OCI-LY7 (cell line): ENCODE results near the gene COL15A1. TPM values are rescaled to one million over a fixed set of nuclear protein-coding genes. Genes with fewer than 3 reads are reported as not detected.

Experiments
- BruUV-seq: library from RNA; stranded (reverse); fragments of 400-500 nt; replicated peaks from 2 replicates; lab custom pipeline; 2021; lab: Mats Ljungman, UMichigan
- CTCF ChIA-PET: fragments of 300-600 bp; sonication (Branson Sonifier 250); formaldehyde crosslinking; loops from one replicate; lab custom pipeline; 2022; ENCODE audit warnings: antibody characterized with exemption; ENCODE audit not compliant: unreplicated experiment; lab: Charles Lee
- POLR2A ChIA-PET: fragments of 300-600 bp; sonication (Branson Sonifier 250); formaldehyde crosslinking; loops from one replicate; lab custom pipeline; 2022; ENCODE audit warnings: antibody characterized with exemption; lab: Charles Lee
- DNase-seq: peaks from one replicate; pipeline ENCODE4 v3.0.0-alpha.2; 2015; ENCODE audit warnings: low spot score
- H2AFZ ChIP-seq: fragments of 200-600 bp; sonication (generic), shearing (Covaris generic); 2 replicates; pipeline ENCODE4 v1.6.1; 2014; ENCODE audit warnings: mild to moderate bottlenecking, antibody characterized with exemption, low read length, moderate library complexity
- H3K27ac ChIP-seq: fragments of 200-600 bp; sonication (generic); 2 replicates; pipeline ENCODE4 v1.5.1; 2014; ENCODE audit warnings: mixed run types, low read depth, mild to moderate bottlenecking, moderate library complexity, low read length, inconsistent platforms; ENCODE audit not compliant: poor library complexity, severe bottlenecking
- H3K36me3 ChIP-seq: fragments of 200-600 bp; sonication (generic); 2 replicates; pipeline ENCODE4 v1.6.1; 2014; ENCODE audit warnings: mild to moderate bottlenecking, antibody characterized with exemption, low read length, moderate library complexity, mixed read lengths; ENCODE audit not compliant: insufficient read depth
- H3K4me1 ChIP-seq: fragments of 200-600 bp; sonication (generic); 2 replicates; pipeline ENCODE4 v1.5.1; 2014; ENCODE audit warnings: mild to moderate bottlenecking, low read length; ENCODE audit not compliant: insufficient read depth, poor library complexity, severe bottlenecking
- H3K4me2 ChIP-seq: fragments of 200-600 bp; sonication (generic); 2 replicates; pipeline ENCODE4 v1.6.1; 2014; ENCODE audit warnings: mild to moderate bottlenecking, low read length
- H3K4me3 ChIP-seq: fragments of 200-600 bp; sonication (generic); 2 replicates; pipeline ENCODE4 v1.5.1; 2014; ENCODE audit warnings: mild to moderate bottlenecking, low read depth, low read length; ENCODE audit not compliant: poor library complexity, severe bottlenecking
- H3K79me2 ChIP-seq: fragments of 200-600 bp; sonication (generic); 2 replicates; pipeline ENCODE4 v1.6.1; 2016; ENCODE audit warnings: low read depth, mild to moderate bottlenecking, low read length, moderate library complexity, mixed read lengths; ENCODE audit not compliant: insufficient read depth
- H3K9me2 ChIP-seq: fragments of 200-600 bp; sonication (generic); 2 replicates; pipeline ENCODE4 v1.6.1; 2016; ENCODE audit warnings: mild to moderate bottlenecking, low read length, mixed read lengths; ENCODE audit not compliant: insufficient read depth
- H3K9me3 ChIP-seq: fragments of 200-600 bp; sonication (generic); 2 replicates; pipeline ENCODE4 v1.6.1; 2014; ENCODE audit warnings: mild to moderate bottlenecking, mixed run types, low read length, mixed read lengths
- H4K20me1 ChIP-seq: fragments of 200-600 bp; sonication (generic); 2 replicates; pipeline ENCODE4 v1.6.1; 2014; ENCODE audit warnings: mild to moderate bottlenecking, antibody characterized with exemption, low read length, moderate library complexity, mixed read lengths; ENCODE audit not compliant: insufficient read depth
- EZH2phosphoT487 ChIP-seq: fragments of 200-600 bp; sonication (generic); IDR thresholded peaks from 2 replicates; pipeline ENCODE4 v1.6.1; 2018; ENCODE audit warnings: low read depth, borderline replicate concordance, mild to moderate bottlenecking, mixed run types, antibody characterized with exemption, low read length, moderate library complexity, mixed read lengths
- intact Hi-C: fragments of 100-400 bp; cut with micrococcal nuclease; formaldehyde crosslinking; loops from one replicate; pipeline ENCODE4 v1.10.0; 2022; ENCODE audit not compliant: unreplicated experiment
- total RNA-seq, 2 experiments: library from RNA; depleted of rRNA in 1 of 2; stranded (reverse); fragments of >200 nt in 1 of 2; shearing (Covaris generic) in 1 of 2; gene quantifications; 2 replicates each; pipeline ENCODE4 v1.2.3, GENCODE V29; 2014 to 2022
- TF ChIP-seq, protein P1 (sequence below): fragments of 200-600 bp; sonication (generic); conservative IDR thresholded peaks from 2 replicates; pipeline ENCODE4 v1.5.1; 2014; ENCODE audit warnings: mild to moderate bottlenecking, antibody characterized with exemption, low read length, moderate library complexity, mixed read lengths

Gene COL15A1
- total RNA-seq, 2 experiments from 2014 or later, result not detected

DNA sequence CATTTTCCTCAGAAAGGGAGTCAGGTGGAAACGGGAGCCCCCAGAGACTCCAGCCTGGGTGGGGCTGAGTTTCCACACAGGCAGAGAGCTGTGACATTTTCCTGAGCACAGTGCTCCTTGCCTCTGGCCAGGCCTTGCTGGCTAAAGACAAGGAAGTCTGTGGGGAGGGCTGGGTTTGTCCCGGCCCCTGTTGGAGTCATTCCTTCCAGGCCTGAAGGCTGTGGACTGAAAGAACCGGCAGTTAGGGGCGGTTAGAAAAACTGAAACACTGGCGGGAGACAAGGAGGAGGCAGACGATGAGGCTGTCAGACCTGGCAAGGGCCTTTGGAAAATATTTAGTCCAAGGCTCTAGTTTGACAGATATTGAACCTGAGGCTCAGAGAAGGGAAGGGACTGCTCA, 29.9 kb downstream of the COL15A1 start:
- TF ChIP-seq, protein P1, sequence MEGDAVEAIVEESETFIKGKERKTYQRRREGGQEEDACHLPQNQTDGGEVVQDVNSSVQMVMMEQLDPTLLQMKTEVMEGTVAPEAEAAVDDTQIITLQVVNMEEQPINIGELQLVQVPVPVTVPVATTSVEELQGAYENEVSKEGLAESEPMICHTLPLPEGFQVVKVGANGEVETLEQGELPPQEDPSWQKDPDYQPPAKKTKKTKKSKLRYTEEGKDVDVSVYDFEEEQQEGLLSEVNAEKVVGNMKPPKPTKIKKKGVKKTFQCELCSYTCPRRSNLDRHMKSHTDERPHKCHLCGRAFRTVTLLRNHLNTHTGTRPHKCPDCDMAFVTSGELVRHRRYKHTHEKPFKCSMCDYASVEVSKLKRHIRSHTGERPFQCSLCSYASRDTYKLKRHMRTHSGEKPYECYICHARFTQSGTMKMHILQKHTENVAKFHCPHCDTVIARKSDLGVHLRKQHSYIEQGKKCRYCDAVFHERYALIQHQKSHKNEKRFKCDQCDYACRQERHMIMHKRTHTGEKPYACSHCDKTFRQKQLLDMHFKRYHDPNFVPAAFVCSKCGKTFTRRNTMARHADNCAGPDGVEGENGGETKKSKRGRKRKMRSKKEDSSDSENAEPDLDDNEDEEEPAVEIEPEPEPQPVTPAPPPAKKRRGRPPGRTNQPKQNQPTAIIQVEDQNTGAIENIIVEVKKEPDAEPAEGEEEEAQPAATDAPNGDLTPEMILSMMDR, result no peak
- no peak for TF ChIP-seq EZH2phosphoT487
- POLR2A ChIA-PET, result no interaction called here

DNA sequence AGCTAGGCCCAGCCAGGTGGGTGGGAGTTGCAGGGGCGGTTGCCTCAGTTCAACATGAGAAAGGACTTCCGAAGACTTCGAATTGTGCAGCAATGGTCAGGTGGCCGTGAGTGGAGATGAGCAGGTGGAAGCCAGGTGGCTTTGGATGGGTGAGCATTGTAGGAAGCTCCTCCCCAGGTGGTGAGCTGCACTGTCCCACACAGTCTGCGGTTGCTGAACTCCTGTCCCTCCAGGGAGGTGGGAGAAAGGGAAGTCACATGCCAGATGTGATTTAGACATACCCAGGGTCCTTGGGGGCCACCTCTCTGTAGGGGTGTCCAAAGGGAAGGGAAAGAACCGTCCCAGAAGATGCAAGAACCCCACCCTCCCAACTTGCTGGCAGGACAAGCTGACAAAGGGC, 30.4 kb downstream of the COL15A1 start:
- no peaks in the 10 kb centered on the region for H3K36me3 ChIP-seq
- DNase-seq, result no peak
- intact Hi-C loops, result loop anchor here (2.0 kb wide), 1 partner anchor 167 kb away; no protein-coding TSS in a partner anchor
- no peak overlapping the region for H3K4me2 ChIP-seq
- ChIA-PET CTCF (no interaction called here), POLR2A (no interaction called here)
- no peaks in the 10 kb centered on the region for H3K9me2 ChIP-seq
- BruUV-seq, result no TSS peak
- no peaks in the 10 kb centered on the region for H3K79me2 ChIP-seq
- H3K4me3 ChIP-seq, result no peak overlapping the region
- H2AFZ ChIP-seq, result no peak overlapping the region
- no peak overlapping the region for H3K27ac ChIP-seq
- no peaks in the 10 kb centered on the region for H3K9me3 ChIP-seq
- TF ChIP-seq, protein P1, result no peak
- no peak for TF ChIP-seq EZH2phosphoT487
- H4K20me1 ChIP-seq, result no peaks in the 10 kb centered on the region
- no peaks in the 10 kb centered on the region for H3K4me1 ChIP-seq

More for the DNA sequence above, 29.9 kb downstream of the COL15A1 start:
- CTCF ChIA-PET, result no interaction called here
- H3K9me3 ChIP-seq, result no peaks in the 10 kb centered on the region
- no peak overlapping the region for H3K27ac ChIP-seq
- no peak overlapping the region for H3K4me2 ChIP-seq
- DNase-seq, result no peak
- no peaks in the 10 kb centered on the region for H3K79me2 ChIP-seq
- H2AFZ ChIP-seq, result no peak overlapping the region
- no peak overlapping the region for H3K4me3 ChIP-seq
- H3K4me1 ChIP-seq, result no peaks in the 10 kb centered on the region
- H3K9me2 ChIP-seq, result no peaks in the 10 kb centered on the region
- intact Hi-C loops, result no loop called here
- H4K20me1 ChIP-seq, result no peaks in the 10 kb centered on the region
- no TSS peak for BruUV-seq
- H3K36me3 ChIP-seq, result no peaks in the 10 kb centered on the region

DNA sequence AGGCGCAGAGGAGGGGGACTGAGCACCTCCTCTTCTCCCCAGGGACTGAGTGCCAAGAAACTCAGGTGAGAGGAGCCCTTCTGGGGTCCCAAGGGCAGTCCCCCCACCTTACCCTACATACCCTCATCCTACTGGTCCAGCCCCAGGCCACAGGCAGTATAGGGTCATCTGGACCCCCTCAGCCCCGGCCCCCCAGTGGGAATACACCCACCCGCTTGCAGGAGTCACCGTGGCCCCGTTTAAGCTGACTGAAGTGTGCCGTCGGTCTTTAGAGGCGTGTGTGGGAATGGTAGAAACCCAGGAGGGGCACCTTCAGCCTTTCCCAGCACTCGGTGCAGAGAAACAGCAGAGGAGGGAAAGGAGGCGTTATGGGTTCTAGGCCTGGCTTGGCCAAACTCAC, 30.8 kb downstream of the COL15A1 start:
- H3K36me3 ChIP-seq, result no peaks in the 10 kb centered on the region
- POLR2A ChIA-PET, result no interaction called here

More for the DNA sequence above, 30.8 kb downstream of the COL15A1 start:
- Histone ChIP-seq H3K4me2 (no peak overlapping the region), H3K9me2 (no peaks in the 10 kb centered on the region), H2AFZ (no peak overlapping the region), H3K79me2 (no peaks in the 10 kb centered on the region), H3K4me3 (no peak overlapping the region), H3K9me3 (no peaks in the 10 kb centered on the region), H3K4me1 (no peaks in the 10 kb centered on the region), H4K20me1 (no peaks in the 10 kb centered on the region), H3K27ac (no peak overlapping the region)
- TF ChIP-seq, protein P1, result no peak
- no TSS peak for BruUV-seq
- DNase-seq, result no peak
- CTCF ChIA-PET, result no interaction called here
- intact Hi-C loops, result loop anchor here (2.0 kb wide), 1 partner anchor 166 kb away; no protein-coding TSS in a partner anchor
